ENCODE data around the gene ZC3H14. TPM values are rescaled to one million over a fixed set of nuclear protein-coding genes. Genes with fewer than 3 reads are reported as not detected.

ZC3H14 gene
- total and polyA plus RNA-seq, 2 donors (not counting 1 experiment from before 2014, with no cell fraction given): 31.1 to 47.0 TPM

GRCh38 chr14:88599761-88600439 lies 37.1 kb downstream of the ZC3H14 start:
- CTCF ChIA-PET: interaction anchor here (0.7 kb wide), 1 partner anchor 411 kb away, joined by 3 read pairs; no protein-coding TSS in a partner anchor
- H2AFZ ChIP-seq (ENCODE audit: insufficient read depth, low read depth, low read length, poor library complexity, severe bottlenecking): no peak overlapping the region
- Mint-ChIP-seq H3K4me1 (peaks cover 21% of the 10 kb centered on the region), H3K4me3 (peak overlapping the region; percentile 1), H3K27ac (peak overlapping the region; percentile 33), H3K27me3 (no peaks in the 10 kb centered on the region), H3K9me3 (ENCODE audit: insufficient read depth) (no peaks in the 10 kb centered on the region)
- peak overlapping the region; percentile 16 for H3K4me2 ChIP-seq (replicated peaks; ENCODE audit: low read depth, low read length, poor library complexity, severe bottlenecking)
- DNase-seq: peak; percentile 15
- ATAC-seq (ENCODE audit: low read depth): peak; percentile 21
- TF ChIP-seq EZH2 (IDR thresholded peaks at IDR 0.05; ENCODE audit: borderline replicate concordance, insufficient read depth, low read depth, low read length, poor library complexity, severe bottlenecking): no peak
- no peak for TF ChIP-seq CTCF (IDR thresholded peaks at IDR 0.05)
- WGBS (ENCODE audit: insufficient coverage): 68% methylated on average over 6 of the region's 10 CpGs
- H4K20me1 ChIP-seq (ENCODE audit: control insufficient read depth, insufficient read depth, low read length, poor library complexity, severe bottlenecking): no peaks in the 10 kb centered on the region
- no peaks in the 10 kb centered on the region for H3K79me2 ChIP-seq (ENCODE audit: control insufficient read depth, insufficient read depth, low read length)
- no peaks in the 10 kb centered on the region for H3K9me3 ChIP-seq (ENCODE audit: control extremely low read depth in 1 of 3, control insufficient read depth in 2 of 3, insufficient read depth in 1 of 3, low read length in 2 of 3)
- H3K9ac ChIP-seq (ENCODE audit: low read length): peak overlapping the region; percentile 22
- H3K27ac ChIP-seq (ENCODE audit: low read length in 2 of 2): peak overlapping the region in 1 of 2 donors; percentile 21
- peaks cover 8 to 15% of the 10 kb centered on the region in 2 donors for H3K4me1 ChIP-seq (ENCODE audit: control insufficient read depth in 2 of 2, insufficient read depth in 2 of 2, low read length in 2 of 2)
- peaks cover 3 to 62% of the 10 kb centered on the region in 2 experiments for H3K36me3 ChIP-seq (replicated peaks in 1 of 2; ENCODE audit: control extremely low read depth in 1 of 2, control insufficient read depth in 1 of 2, extremely low read depth in 1 of 2, insufficient read depth in 2 of 2, low read length in 1 of 2)
- POLR2A ChIA-PET: no interaction called here
- no peaks in the 10 kb centered on the region for H3K27me3 ChIP-seq (replicated peaks in 1 of 4; ENCODE audit: control extremely low read depth in 1 of 4, control insufficient read depth in 3 of 4, insufficient read depth in 4 of 4, low read length in 3 of 4)
- no peak overlapping the region for H3K4me3 ChIP-seq (ENCODE audit: control extremely low read depth in 1 of 5, extremely low read depth in 1 of 5, insufficient read depth in 1 of 5, low read depth in 2 of 5, low read length in 4 of 5)
- intact Hi-C loops (cut with micrococcal nuclease): no loop called here

- Mint-ChIP-seq H3K9me3 (ENCODE audit: insufficient read depth) (no peaks in the 10 kb centered on the region), H3K4me3 (no peak overlapping the region), H3K4me1 (peaks cover 13% of the 10 kb centered on the region), H3K27ac (no peak overlapping the region), H3K27me3 (no peaks in the 10 kb centered on the region)
- DNase-seq: no peak
- Histone ChIP-seq H4K20me1 (ENCODE audit: control insufficient read depth, insufficient read depth, low read length, poor library complexity, severe bottlenecking) (no peaks in the 10 kb centered on the region), H3K79me2 (ENCODE audit: control insufficient read depth, insufficient read depth, low read length) (no peaks in the 10 kb centered on the region), H3K4me3 (ENCODE audit: control extremely low read depth in 1 of 5, extremely low read depth in 1 of 5, insufficient read depth in 1 of 5, low read depth in 2 of 5, low read length in 4 of 5) (no peak overlapping the region), H2AFZ (ENCODE audit: insufficient read depth, low read depth, low read length, poor library complexity, severe bottlenecking) (no peak overlapping the region), H3K4me2 (replicated peaks; ENCODE audit: low read depth, low read length, poor library complexity, severe bottlenecking) (no peak overlapping the region), H3K9me3 (ENCODE audit: control extremely low read depth in 1 of 3, control insufficient read depth in 2 of 3, insufficient read depth in 1 of 3, low read length in 2 of 3) (no peaks in the 10 kb centered on the region), H3K9ac (ENCODE audit: low read length) (no peak overlapping the region), H3K36me3 (replicated peaks in 1 of 2; ENCODE audit: control extremely low read depth in 1 of 2, control insufficient read depth in 1 of 2, extremely low read depth in 1 of 2, insufficient read depth in 2 of 2, low read length in 1 of 2) (peaks cover 22 to 76% of the 10 kb centered on the region in 2 experiments), H3K27ac (ENCODE audit: low read length in 2 of 2) (no peak overlapping the region), H3K27me3 (replicated peaks in 1 of 4; ENCODE audit: control extremely low read depth in 1 of 4, control insufficient read depth in 3 of 4, insufficient read depth in 4 of 4, low read length in 3 of 4) (no peaks in the 10 kb centered on the region), H3K4me1 (ENCODE audit: control insufficient read depth in 2 of 2, insufficient read depth in 2 of 2, low read length in 2 of 2) (peaks cover 8 to 15% of the 10 kb centered on the region in 2 donors)
- ChIA-PET POLR2A (no interaction called here), CTCF (no interaction called here)
- intact Hi-C loops (cut with micrococcal nuclease): no loop called here
- TF ChIP-seq CTCF (IDR thresholded peaks at IDR 0.05) (no peak), EZH2 (IDR thresholded peaks at IDR 0.05; ENCODE audit: borderline replicate concordance, insufficient read depth, low read depth, low read length, poor library complexity, severe bottlenecking) (no peak)
- no peak for ATAC-seq (ENCODE audit: low read depth)
These were observed 41.4 kb downstream of the ZC3H14 start for GRCh38 chr14:88604212-88604611.
